C4-2B (cell line): ENCODE data around the gene GIMAP8.

ENCODE experiments used
- CTCF ChIP-seq: fragments of 450-650 bp; conservative IDR thresholded peaks from 2 replicates; pipeline ENCODE4 v1.5.1; 2017; ENCODE audit warnings: mild to moderate bottlenecking
- ZFX ChIP-seq: fragments of 450-650 bp; IDR thresholded peaks from 2 replicates; pipeline ENCODE4 v1.6.1; 2017

GRCh38 chr7:150410131-150410530 lies 40.3 kb upstream of the GIMAP8 start:
- no peak for TF ChIP-seq CTCF
- no peak for TF ChIP-seq ZFX
